GM12872 (cell line): ENCODE data around the gene MCF2L2.

Experiments used
- TF ChIP-seq, protein P1 (sequence below): IDR thresholded peaks from 3 replicates; pipeline ENCODE4 v1.5.1; 2011; ENCODE audit warnings: low read depth, mild to moderate bottlenecking, low read length, moderate library complexity; ENCODE audit not compliant: insufficient read depth

MCF2L2 gene

GRCh38 chr3:183387797-183388196 is 40.6 kb downstream of the MCF2L2 start:
- TF ChIP-seq, protein P1, sequence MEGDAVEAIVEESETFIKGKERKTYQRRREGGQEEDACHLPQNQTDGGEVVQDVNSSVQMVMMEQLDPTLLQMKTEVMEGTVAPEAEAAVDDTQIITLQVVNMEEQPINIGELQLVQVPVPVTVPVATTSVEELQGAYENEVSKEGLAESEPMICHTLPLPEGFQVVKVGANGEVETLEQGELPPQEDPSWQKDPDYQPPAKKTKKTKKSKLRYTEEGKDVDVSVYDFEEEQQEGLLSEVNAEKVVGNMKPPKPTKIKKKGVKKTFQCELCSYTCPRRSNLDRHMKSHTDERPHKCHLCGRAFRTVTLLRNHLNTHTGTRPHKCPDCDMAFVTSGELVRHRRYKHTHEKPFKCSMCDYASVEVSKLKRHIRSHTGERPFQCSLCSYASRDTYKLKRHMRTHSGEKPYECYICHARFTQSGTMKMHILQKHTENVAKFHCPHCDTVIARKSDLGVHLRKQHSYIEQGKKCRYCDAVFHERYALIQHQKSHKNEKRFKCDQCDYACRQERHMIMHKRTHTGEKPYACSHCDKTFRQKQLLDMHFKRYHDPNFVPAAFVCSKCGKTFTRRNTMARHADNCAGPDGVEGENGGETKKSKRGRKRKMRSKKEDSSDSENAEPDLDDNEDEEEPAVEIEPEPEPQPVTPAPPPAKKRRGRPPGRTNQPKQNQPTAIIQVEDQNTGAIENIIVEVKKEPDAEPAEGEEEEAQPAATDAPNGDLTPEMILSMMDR, result no peak

- TF ChIP-seq, protein P1, result no peak
Measured at GRCh38 chr3:183386651-183387050, 41.8 kb downstream of the MCF2L2 start.

- TF ChIP-seq, protein P1, result peak; percentile 73
Measured at GRCh38 chr3:183385698-183386613, 42.5 kb downstream of the MCF2L2 start.

- TF ChIP-seq, protein P1, result no peak
Measured at GRCh38 chr3:183381673-183382072, 46.7 kb downstream of the MCF2L2 start.

- TF ChIP-seq, protein P1, result no peak
Measured at GRCh38 chr3:183381179-183381578, 47.2 kb downstream of the MCF2L2 start.

DNA sequence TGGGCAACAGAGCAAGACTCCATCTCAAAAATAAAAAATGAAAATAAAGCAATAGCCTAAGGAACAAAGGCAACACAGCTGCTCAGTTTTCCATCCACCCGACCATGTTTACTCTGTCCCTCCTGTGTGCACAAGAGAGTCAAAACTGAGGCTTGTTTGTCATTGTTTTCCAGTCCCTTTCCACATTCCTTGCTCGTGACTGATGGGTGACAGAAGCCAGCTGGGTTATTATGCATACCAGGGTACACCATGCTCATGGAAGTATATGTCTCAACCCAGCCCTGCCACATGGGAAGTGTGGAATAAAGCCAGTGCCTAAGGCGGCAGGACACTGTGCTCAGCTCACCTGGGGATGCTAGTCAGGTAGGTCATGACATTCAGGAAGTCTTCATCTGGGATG is 49.5 kb downstream of the MCF2L2 start:
- TF ChIP-seq, protein P1, result no peak

- TF ChIP-seq, protein P1, result no peak
Measured at GRCh38 chr3:183378545-183378944, 49.9 kb downstream of the MCF2L2 start.
